HCT116 (cell line): ENCODE measurements around the gene MYO5C. TPM values are rescaled to one million over a fixed set of nuclear protein-coding genes. Genes with fewer than 3 reads are reported as not detected.

Source experiments
- ATAC-seq: fragments of 200-7000 bp; cut with Tn5 transposase; 2 replicates; pipeline ENCODE4 v1.9.1; 2020; ENCODE audit warnings: mild to moderate bottlenecking, moderate library complexity
- BruUV-seq: library from RNA; stranded (reverse); fragments of 400-500 nt; replicated peaks from 2 replicates; lab custom pipeline; 2021; lab: Mats Ljungman, UMichigan
- CTCF ChIA-PET: fragments of 300-600 bp; sonication (Branson Sonifier 250); formaldehyde crosslinking; loops from one replicate; lab custom pipeline; 2021; ENCODE audit warnings: antibody characterized with exemption; lab: Charles Lee
- POLR2A ChIA-PET: fragments of 300-600, 350-600 bp; sonication (Branson Sonifier 250); formaldehyde crosslinking; loops from one replicate; lab custom pipeline; 2021; ENCODE audit warnings: antibody characterized with exemption; lab: Charles Lee
- RAD21 ChIA-PET, 2 experiments: fragments of 300-600 bp; sonication (Branson Sonifier 250); formaldehyde crosslinking; loops; one replicate each; lab custom pipeline; 2023; ENCODE audit warnings: low total read pairs in 2 of 2; ENCODE audit not compliant: uncharacterized antibody in 2 of 2, unreplicated experiment in 2 of 2, low non-redundant PET in 1 of 2; lab: Charles Lee
- DNase-seq: peaks from one replicate; pipeline ENCODE4 v3.0.0-alpha.2; 2010; ENCODE audit warnings: low read depth, low spot score
- H2AFZ ChIP-seq: fragments of 200-600 bp; shearing (Covaris generic), sonication (generic); 2 replicates; pipeline ENCODE4 v1.6.1; 2017; ENCODE audit warnings: low read depth, mixed run types, mixed read lengths, antibody characterized with exemption, low read length; ENCODE audit not compliant: poor library complexity, severe bottlenecking
- H3K27ac ChIP-seq: 2 replicates; pipeline ENCODE4 v1.5.1; 2012; ENCODE audit warnings: low read depth, low read length
- H3K27me3 ChIP-seq: fragments of 200-600 bp; sonication (generic); 2 replicates; pipeline ENCODE4 v1.6.1; 2016; ENCODE audit warnings: mixed run types, low read length, mixed read lengths; ENCODE audit not compliant: insufficient read depth
- H3K36me3 ChIP-seq, 2 experiments: fragments of 200-500 bp in 1 of 2; fragments of 200-600 bp in 1 of 2; sonication (Bioruptor generic) in 1 of 2; sonication (generic) in 1 of 2; 2 replicates each; pipeline versions ENCODE4 v1.5.1 to v1.6.1; 2014 to 2016; ENCODE audit warnings: low read length in 2 of 2, inconsistent platforms in 1 of 2, mixed read lengths in 1 of 2, mixed run types in 1 of 2; ENCODE audit not compliant: insufficient read depth in 2 of 2, control insufficient read depth in 1 of 2
- H3K4me1 ChIP-seq, 2 experiments: fragments of 200-600 bp in 1 of 2; sonication (generic) in 1 of 2; 2 replicates each; pipeline versions ENCODE4 v1.5.1 to v1.6.1; 2012 to 2017; ENCODE audit warnings: low read length in 2 of 2, inconsistent platforms in 1 of 2, mild to moderate bottlenecking in 1 of 2, mixed read lengths in 1 of 2, mixed run types in 1 of 2, moderate library complexity in 1 of 2; ENCODE audit not compliant: insufficient read depth in 2 of 2, control insufficient read depth in 1 of 2
- H3K4me2 ChIP-seq: fragments of 200-600 bp; sonication (generic); 2 replicates; pipeline ENCODE4 v1.6.1; 2017; ENCODE audit warnings: mixed run types, low read length, mixed read lengths
- H3K4me3 ChIP-seq, 2 experiments: fragments of 200-600 bp in 1 of 2; sonication (generic) in 1 of 2; replicated peaks in 1 of 2; 2 replicates each; pipeline ENCODE4 v1.5.1; 2011 to 2016; ENCODE audit warnings: low read length in 2 of 2, control low read depth in 1 of 2, low read depth in 1 of 2, mild to moderate bottlenecking in 1 of 2, mixed read lengths in 1 of 2, mixed run types in 1 of 2
- H3K79me2 ChIP-seq: fragments of 200-600 bp; sonication (generic); 2 replicates; pipeline ENCODE4 v1.6.1; 2017; ENCODE audit warnings: mild to moderate bottlenecking, mixed run types, low read length, moderate library complexity, mixed read lengths; ENCODE audit not compliant: insufficient read depth
- H3K9ac ChIP-seq: fragments of 200-600 bp; sonication (generic); 2 replicates; pipeline ENCODE4 v1.6.1; 2016; ENCODE audit warnings: low read length, mixed read lengths
- H3K9me2 ChIP-seq: fragments of 200-600 bp; sonication (generic), shearing (Covaris generic); 2 replicates; pipeline ENCODE4 v1.6.1; 2017; ENCODE audit warnings: mixed run types, mild to moderate bottlenecking, moderate library complexity; ENCODE audit not compliant: insufficient read depth
- H3K9me3 ChIP-seq, 2 experiments: fragments of 200-500 bp in 1 of 2; fragments of 200-600 bp in 1 of 2; sonication (Bioruptor generic) in 1 of 2; sonication (generic) in 1 of 2; 2 replicates each; pipeline ENCODE4 v1.6.1; 2014 to 2017; ENCODE audit warnings: low read length in 2 of 2, mixed read lengths in 2 of 2, inconsistent platforms in 1 of 2, low read depth in 1 of 2, mild to moderate bottlenecking in 1 of 2, mixed run types in 1 of 2, moderate library complexity in 1 of 2; ENCODE audit not compliant: control insufficient read depth in 1 of 2, insufficient read depth in 1 of 2
- H4K20me1 ChIP-seq: fragments of 200-600 bp; sonication (generic), shearing (Covaris generic); 2 replicates; pipeline ENCODE4 v1.6.1; 2017; ENCODE audit warnings: mixed run types, mild to moderate bottlenecking, moderate library complexity; ENCODE audit not compliant: insufficient read depth
- ATF3 ChIP-seq: IDR thresholded peaks from 2 replicates; pipeline ENCODE4 v1.6.1; 2012
- CBX3 ChIP-seq: IDR thresholded peaks from 2 replicates; pipeline ENCODE4 v1.6.1; 2012; ENCODE audit warnings: low read depth
- CEBPB ChIP-seq: IDR thresholded peaks from 2 replicates; pipeline ENCODE4 v1.6.1; 2012; ENCODE audit warnings: low read depth
- EZH2phosphoT487 ChIP-seq: fragments of 200-600 bp; IDR thresholded peaks from 2 replicates; pipeline ENCODE4 v1.6.1; 2018; ENCODE audit warnings: antibody characterized with exemption, borderline replicate concordance
- FOSL1 ChIP-seq: IDR thresholded peaks from 2 replicates; pipeline ENCODE4 v1.6.1; 2012; ENCODE audit warnings: low read depth
- MAX ChIP-seq: IDR thresholded peaks from 2 replicates; pipeline ENCODE4 v1.6.1; 2012
- POLR2AphosphoS5 ChIP-seq: IDR thresholded peaks from 2 replicates; pipeline ENCODE4 v1.6.1; 2011; ENCODE audit warnings: mild to moderate bottlenecking, low read depth, low read length, moderate library complexity
- YY1 ChIP-seq: IDR thresholded peaks from 2 replicates; pipeline ENCODE4 v1.6.1; 2011; ENCODE audit warnings: low read length, low read depth, moderate library complexity, mild to moderate bottlenecking; ENCODE audit not compliant: insufficient replicate concordance; ENCODE audit errors: extremely low read depth
- ZBTB33 ChIP-seq: IDR thresholded peaks from 2 replicates; pipeline ENCODE4 v1.6.1; 2011; ENCODE audit warnings: mild to moderate bottlenecking, low read length, moderate library complexity; ENCODE audit not compliant: insufficient replicate concordance; ENCODE audit errors: extremely low read depth
- ZNF274 ChIP-seq: fragments of 200-500 bp; sonication (Bioruptor generic); IDR thresholded peaks from 2 replicates; pipeline ENCODE4 v1.6.1; 2014; ENCODE audit warnings: mild to moderate bottlenecking, low read depth, low read length, inconsistent platforms
- intact Hi-C: fragments of 100-400 bp; cut with micrococcal nuclease; formaldehyde crosslinking; loops from 2 replicates; pipeline ENCODE4 v1.10.0; 2022
- total RNA-seq: library from RNA; stranded (reverse); gene quantifications from one replicate; pipeline ENCODE4 v1.2.1, GENCODE V29; 2021; ENCODE audit not compliant: unreplicated experiment

The MYO5C gene
- total RNA-seq, 1 experiment from 2014 or later = 34.0 TPM

- Histone ChIP-seq H3K4me3 (no peak overlapping the region), H4K20me1 (no peaks in the 10 kb centered on the region), H3K9me3 (no peaks in the 10 kb centered on the region), H3K36me3 (no peaks in the 10 kb centered on the region; a peak in 1 of 4 replicates), H3K27me3 (no peaks in the 10 kb centered on the region), H3K79me2 (peaks cover 77% of the 10 kb centered on the region), H2AFZ (no peak overlapping the region), H3K9ac (no peak overlapping the region), H3K4me2 (no peak overlapping the region), H3K9me2 (no peaks in the 10 kb centered on the region), H3K4me1 (peaks cover 7 to 23% of the 10 kb centered on the region in 2 experiments; a peak in 3 of 4 replicates), H3K27ac (no peak overlapping the region)
- ChIA-PET POLR2A (no interaction called here), RAD21 (no interaction called here), CTCF (no interaction called here)
- intact Hi-C loops = no loop called here
- DNase-seq = no peak
- BruUV-seq = no TSS peak
- ATAC-seq = no peak
- no peak for TF ChIP-seq CBX3
- no peak for TF ChIP-seq ZBTB33
- TF ChIP-seq EZH2phosphoT487 = no peak
- no peak for TF ChIP-seq YY1
- TF ChIP-seq FOSL1 = no peak
- no peak for TF ChIP-seq ATF3
- no peak for TF ChIP-seq POLR2AphosphoS5
Observed at GRCh38 chr15:52291204-52291603, 4.4 kb downstream of the MYO5C start.

GRCh38 chr15:52290800-52291199 is 4.8 kb downstream of the MYO5C start:
- Histone ChIP-seq H3K4me2 (no peak overlapping the region), H3K9me2 (no peaks in the 10 kb centered on the region), H3K4me1 (peaks cover 5 to 19% of the 10 kb centered on the region in 2 experiments; a peak in 2 of 4 replicates), H3K36me3 (no peaks in the 10 kb centered on the region; a peak in 1 of 4 replicates), H3K9ac (no peak overlapping the region), H3K27me3 (no peaks in the 10 kb centered on the region), H2AFZ (no peak overlapping the region), H3K9me3 (no peaks in the 10 kb centered on the region), H3K27ac (no peak overlapping the region), H4K20me1 (no peaks in the 10 kb centered on the region), H3K79me2 (peaks cover 77% of the 10 kb centered on the region), H3K4me3 (no peak overlapping the region)
- BruUV-seq = no TSS peak
- intact Hi-C loops = no loop called here
- ChIA-PET CTCF (no interaction called here), RAD21 (no interaction called here), POLR2A (no interaction called here)
- DNase-seq (no peak), ATAC-seq (no peak)
- TF ChIP-seq FOSL1 = no peak
- TF ChIP-seq YY1 = no peak
- no peak for TF ChIP-seq CEBPB
- no peak for TF ChIP-seq ZBTB33
- no peak for TF ChIP-seq POLR2AphosphoS5
- no peak for TF ChIP-seq ZNF274
- TF ChIP-seq MAX = no peak
